ENCODE data around the gene TMEM259.

DNA sequence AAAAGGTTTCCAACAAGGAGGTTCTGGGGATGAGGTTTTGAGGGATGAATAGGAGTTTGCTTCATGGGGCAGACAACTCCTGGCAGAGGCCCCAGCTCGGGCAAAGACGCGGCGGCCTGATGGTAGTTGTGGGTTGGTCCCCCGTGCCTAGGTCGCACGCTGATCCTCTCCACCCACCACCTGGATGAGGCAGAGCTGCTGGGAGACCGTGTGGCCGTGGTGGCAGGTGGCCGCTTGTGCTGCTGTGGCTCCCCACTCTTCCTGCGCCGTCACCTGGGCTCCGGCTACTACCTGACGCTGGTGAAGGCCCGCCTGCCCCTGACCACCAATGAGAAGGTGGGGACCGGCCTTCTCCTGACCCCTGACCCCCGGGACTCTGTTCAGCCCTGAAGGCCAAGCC is 30.9 kb upstream of the TMEM259 start:
- TF ChIP-seq CTCF (IDR thresholded peaks at IDR 0.05): no peak
- TF ChIP-seq POLR2A (IDR thresholded peaks at IDR 0.05): no peak
